HuH-7.5 (cell line): Measurements from ENCODE around the gene ICAM2.

Source experiments
- DNase-seq: peaks from one replicate; pipeline ENCODE4 v3.0.0; 2011; ENCODE audit warnings: low spot score

ICAM2 gene

DNA sequence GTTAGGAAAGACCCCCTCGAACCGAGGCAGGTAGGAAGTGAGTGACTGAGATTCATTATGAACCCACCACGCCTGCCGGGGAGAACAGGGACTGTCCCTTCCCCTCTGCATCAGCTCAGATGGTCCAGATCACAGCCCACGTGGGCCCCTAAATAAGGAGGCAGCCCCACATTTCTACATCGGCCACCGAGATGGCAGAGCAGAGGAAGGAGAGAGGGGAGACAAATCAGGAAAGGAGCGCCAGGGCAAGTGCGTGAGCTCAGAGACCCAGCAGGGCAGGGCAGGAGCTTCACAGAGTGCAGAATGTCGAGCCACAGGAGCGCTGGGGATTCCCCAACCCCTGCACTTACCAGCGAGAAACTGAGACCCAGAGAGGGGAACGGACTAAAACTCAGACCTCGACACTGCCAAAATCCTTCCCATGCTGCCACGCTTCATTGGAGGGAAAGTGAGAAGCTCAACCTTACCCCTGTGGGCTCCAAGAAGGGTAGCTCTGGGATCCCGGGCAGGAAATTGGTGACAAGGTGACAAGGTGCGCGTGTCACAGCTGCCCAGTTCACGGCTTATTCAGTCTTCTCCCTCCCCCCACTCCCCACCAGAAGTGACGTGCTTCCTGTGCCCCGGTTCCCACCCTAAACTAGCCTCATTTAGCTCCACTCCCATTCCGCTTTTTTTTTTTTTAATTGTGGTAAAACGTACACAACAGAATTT is at the start of gene ICAM2:
TSS of gene ICAM2 (minus strand) at position 578 of the 711 bp plus-strand sequence. CDS start 13,942 bp downstream, outside the sequence.
- DNase-seq = no peak

DNA sequence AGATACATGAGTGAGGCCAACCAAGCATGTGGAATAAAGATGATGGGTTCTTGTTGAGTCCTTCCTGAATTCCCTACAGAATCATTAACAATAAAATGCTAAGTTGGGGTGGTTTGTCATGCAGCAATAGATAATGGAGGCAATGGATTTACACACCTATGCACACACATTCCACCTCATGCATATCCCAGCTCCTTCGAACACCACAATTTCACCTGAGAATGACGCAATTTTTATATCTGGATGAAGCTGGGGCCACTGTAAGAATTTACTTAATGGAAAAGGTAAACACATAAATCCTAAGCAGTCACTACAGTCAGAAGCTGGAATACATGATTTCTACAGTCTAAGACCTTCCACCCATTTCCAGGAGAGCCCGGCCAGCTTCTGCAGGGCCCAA is 49.8 kb upstream of the ICAM2 start:
- no peak for DNase-seq

DNA sequence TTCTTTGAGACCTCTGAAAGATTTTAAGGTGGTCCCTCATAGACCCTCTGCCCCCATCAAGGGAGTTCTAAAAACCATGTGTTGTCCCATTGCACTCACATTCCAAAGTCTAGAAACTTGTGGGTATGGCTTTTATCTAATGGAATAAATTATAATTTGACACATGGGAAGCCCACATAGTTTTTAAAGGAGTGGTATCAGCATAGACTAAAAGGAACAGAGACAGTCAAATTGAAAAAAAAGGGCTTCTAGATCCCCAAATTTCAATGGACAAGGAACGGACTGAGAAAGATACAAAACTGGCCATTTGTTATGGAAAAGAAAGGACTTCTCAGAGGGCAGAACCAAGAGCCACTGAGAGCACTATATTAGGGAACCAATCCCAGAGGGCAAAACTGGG is 48.7 kb upstream of the ICAM2 start:
- DNase-seq = no peak

DNA sequence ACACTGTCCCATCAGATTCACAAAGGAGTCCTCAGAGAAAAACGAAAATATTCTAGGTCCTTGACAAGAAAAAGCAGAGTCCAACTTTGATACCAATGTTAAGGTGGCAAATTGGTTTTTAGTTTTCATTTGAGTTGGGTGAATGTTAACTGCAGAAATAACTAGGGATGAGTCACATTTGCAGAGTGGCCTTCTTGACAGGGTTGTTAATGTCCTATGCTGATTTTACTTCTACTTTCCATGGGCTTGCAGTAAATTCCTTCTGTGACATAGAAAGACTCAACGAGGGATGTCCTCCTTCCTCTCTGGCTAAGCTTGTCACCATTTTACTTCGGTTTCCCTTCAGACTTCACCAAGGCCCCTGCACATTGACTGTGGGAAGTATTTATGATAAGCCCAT is 47.2 kb upstream of the ICAM2 start:
- DNase-seq = no peak

DNA sequence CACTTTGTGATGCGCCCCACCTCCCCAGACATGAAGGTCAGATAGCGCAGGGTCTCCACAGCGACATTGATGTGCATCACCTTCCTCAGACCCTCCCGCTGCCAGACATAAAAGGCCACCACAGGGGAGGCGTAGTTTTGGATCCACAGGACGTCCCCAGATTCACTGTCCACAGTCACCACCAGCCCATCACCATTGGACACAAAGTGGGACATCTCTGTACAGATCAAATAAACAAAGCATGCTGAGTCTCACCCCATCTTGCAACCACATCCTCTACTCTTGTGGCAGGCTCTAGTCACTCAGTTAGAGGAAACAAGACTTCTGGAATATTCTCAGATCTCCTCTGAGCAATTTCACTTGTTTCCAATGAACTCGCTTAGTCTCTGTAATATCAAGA is 46.3 kb upstream of the ICAM2 start:
- DNase-seq = no peak

DNA sequence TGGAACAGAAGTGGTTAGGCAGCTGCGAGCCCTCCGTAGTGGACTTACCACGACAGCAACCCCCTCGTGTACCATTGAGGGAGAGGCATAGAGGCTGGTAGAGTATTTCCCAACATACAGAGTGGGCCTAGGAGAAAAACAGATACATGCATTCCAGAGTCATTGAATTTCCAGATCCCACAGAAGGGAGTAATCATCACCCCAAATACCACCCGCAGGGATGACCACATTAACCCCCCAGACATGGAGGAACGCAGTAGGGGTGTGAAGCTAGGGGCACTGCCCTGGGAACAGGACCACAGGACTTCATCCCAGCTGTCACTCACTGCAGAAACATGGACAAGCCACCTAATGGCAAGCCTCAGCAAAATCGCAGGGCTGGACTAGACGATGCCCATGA is 44.7 kb upstream of the ICAM2 start:
- DNase-seq = no peak

DNA sequence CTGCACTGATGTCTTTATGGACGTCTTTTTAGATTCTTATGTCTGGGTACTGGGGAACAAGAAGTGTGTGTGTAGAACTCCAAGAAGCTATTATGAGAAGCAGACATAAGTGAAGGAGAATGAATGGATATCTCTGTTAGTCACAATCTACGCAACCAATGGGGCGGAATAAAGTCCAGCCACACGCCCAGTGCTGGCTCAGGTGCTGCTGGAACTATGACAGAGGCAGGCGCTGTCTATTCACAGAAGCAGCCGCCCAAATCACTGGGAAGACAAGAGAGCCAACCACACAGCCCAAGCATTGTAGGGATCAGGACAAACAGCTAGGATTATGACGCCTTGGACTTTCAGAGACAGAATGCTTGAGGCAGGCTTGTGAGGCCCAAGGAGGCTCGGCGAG is 43.9 kb upstream of the ICAM2 start:
- DNase-seq = no peak

DNA sequence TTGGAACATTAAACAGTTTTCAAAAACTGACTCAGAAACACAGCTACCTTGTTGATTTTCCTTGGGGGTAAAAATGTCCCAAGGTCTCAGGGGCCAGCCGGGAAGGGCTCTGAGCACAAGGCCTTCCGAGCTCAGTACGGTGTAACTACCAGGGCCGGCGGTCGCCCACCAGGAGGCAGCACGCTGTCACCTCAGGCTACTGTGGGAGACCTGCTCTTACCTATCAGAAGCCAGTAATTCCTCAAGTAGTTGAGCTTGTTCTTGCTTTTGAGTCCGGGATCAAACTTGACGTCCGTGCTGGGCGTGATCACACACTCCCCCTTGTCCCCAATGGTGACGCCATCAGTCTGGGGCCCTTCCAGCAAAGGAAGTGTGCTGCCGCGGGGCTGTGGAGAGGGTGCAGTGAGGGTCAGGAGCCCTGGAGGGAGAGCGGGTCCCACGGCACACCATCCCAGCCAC is 43.4 kb upstream of the ICAM2 start:
- peak; percentile 54 for DNase-seq

DNA sequence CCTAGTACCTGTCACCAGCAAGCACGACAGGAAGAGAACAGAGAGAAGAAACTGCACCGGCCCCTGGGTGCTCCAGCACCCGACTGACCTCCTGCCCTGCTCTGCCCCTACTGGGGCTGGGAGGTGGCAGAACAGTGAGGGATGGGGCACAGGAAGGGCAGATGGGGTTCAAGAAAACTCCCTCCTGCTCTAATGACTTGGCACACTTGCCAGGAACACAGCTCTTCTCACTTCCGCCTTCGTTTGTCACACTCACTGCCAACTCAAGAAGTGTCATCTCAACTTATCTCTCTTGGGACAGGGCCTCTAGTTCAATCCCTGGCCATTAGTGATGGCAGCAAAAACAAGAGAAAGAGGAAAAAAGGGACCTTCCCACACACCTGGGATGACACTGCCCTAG is 42.7 kb upstream of the ICAM2 start:
- DNase-seq = no peak

DNA sequence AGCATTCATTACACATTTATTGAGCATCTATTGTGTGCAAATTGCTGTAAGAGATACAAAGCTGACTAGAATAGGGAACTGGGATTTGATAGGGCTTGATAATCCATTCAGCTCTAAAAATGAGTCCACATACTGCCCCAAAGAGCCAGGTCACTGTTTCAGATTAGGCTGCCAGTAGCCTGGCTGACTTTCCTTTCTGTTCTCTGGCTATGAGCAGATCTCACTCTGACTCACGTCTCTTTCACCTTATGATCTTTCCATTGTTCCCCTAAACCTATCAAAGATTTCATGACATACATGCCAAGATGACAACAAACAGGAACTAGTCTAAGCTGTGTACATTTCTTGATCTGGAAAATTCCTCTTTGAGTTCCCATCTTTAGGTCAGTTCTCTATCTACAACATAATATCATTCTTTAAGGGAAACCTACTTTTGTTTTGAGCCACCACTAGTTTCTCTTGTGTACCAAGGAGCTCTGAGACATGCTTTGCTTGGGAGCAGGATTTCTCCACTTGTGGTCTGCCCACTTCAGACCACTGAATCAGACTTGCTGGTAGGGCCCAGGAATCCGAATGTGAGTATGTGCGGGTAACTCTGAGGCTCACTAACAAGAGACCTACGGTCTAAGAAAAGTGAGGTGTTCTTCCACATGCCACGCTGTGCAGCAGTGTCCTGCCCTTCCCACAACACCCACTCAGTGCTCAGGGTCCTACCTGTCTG is 40.9 kb upstream of the ICAM2 start:
- no peak for DNase-seq

DNA sequence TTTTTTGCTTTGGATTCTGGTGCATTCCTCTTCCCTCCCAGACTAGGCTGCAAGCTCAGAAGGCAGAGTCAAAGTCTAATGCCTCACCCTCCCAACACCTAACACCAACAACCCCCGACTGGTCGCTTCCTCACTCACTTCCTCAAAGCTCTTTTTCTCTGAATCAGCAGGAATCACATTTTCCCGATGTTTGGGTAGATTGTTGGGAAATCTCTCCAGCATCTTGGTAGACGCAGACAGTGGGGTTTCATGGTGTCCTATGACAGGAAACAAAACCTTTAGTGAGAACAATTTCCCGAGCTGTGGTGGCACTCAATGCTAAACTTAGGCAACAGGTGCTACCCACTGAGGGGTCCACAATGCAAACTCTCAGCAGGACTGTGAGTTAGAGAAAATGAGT is 39.9 kb upstream of the ICAM2 start:
- DNase-seq = no peak

DNA sequence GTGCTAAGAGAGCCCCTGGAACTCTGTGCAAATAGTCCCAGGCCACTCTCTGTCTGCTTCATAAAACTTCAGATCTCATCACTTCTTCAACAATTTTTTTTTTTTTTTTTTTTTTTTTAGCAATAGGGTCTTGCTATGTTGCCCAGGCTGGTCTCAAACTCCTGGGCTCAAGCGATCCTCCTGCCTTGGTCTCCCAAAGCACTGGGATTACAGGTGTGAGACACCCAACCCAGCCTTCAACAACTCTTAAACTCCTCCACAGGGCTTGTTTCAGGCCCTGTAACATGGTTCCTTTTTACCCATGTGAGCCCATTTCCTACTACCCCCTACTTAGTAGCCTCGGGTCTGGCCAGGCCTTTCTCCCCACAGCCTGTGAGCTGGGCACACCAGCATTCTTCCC is 39.3 kb upstream of the ICAM2 start:
- DNase-seq = no peak

DNA sequence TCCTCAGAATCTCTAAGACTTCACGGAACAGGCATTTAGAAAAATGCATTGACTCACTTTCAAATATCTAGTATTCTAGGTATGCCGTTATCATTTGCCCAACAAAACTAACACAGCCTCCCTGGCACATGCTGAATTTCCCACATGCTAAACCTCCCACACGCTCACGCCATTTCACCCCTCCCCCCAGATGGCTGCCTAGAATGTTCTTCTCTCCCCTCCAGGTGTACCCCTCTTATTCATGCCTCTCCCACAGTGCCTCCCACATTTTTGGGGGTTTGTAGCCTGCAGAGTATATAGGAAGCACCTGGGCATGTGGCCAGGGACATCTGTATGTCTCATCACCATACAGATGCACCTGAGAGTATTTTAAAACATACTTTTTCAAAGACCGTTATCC is 38.2 kb upstream of the ICAM2 start:
- no peak for DNase-seq

DNA sequence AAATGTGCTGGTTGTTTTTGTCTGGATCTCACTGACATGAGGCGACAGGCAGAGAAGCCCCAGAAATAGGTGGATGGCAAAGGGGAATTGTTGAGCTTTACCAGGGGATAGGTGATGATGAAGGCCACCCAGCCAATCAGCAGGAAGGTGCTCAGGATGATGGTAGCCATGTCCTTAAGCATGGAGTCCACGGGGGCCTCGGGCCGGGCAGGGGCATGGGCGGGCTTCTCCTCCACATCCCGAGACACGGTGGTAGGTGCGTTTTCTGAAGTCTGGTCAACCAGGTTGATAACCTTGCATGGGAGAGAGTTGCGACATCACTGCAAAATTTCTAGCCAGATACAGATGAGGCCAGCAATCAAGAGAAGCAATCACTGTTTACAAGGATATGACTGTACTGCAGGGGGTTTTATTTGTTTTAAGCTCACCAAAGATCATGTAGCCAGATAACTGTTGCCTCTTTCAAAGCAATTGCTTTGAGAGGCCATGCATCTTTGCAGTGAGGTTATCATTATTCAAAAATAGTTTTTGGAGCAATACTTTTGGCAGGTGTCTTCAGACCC is 37.3 kb upstream of the ICAM2 start:
- DNase-seq = peak; percentile 54

DNA sequence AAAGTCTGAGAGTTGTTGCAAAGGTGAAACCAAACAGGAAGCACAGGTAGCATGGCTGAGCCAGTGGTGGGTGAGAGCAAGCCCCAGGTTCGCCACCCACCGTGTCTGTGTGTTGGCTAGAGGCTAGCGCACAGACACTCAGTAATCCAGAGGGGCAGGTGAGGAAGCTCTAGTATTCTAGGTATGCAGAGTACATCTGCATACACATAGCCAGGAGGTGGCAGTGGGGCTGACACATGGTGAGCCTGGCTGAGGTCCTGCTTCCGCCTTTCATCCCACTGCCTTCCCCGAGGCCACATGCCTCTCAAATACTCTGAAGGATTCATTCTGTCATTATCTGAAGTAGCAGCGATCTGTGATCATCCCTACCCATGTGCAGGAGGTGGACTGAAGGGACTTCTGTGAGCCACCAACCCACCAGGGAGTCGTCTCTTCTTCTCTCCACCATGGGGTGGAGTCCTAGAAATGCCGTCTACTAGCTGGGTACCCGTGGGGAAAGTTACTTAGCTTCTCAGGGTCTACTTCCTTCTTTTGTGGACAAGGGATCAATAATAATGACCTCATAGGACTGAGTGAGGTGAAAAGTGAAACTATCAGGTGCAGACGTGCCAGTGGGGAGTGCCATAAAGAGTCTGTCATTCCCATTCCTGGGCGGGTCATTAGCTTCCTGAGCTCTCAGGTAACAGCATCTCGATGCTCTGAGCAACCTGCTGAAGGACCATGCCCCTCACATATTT is 36.0 kb upstream of the ICAM2 start:
- DNase-seq = peak; percentile 25

DNA sequence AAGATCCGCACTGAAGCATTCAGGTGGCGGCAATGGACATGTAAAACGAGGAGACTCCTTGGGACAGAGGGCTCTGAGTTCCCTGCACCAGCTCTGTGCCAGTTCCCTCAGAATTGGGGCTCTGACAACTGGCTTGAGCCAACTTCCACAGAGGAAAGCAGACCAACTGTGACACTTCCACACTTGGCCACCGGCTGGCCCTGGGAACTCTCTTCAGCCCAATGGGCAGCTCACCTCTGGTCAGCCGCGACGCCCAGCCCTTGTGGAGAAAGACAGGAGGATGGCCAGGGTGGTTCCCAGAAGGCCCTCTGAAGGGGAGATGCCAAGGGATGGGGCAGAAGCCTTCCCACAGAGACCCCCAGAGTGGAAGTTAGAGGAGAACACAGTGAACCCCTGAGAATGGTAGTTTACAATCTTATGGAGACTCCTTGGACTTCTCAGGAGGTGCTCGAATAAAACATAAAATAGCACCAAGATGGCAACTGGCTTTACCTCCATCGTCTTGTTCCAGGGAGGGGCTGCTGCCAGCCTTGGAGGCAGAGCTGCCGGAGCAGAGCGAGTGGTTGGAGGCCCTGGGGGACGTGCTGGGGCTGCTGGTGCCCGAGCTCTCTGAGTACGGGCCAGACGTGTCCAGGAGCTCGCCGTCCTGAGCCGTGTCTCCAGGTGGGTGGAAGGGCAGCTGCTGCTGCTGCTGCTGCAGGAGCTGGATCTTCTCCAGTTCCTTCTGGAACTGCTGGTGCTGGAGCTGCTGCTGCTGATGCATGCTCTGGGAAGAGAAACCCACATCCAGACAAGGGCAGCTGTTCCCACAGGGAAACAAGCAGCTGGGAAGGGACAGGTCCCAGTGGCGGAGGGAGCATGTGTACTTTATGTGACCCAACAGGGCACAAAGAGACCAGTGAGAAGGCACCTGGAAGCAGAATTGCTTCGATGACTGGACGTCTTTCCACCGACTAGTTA is 35.0 kb upstream of the ICAM2 start:
- no peak for DNase-seq

DNA sequence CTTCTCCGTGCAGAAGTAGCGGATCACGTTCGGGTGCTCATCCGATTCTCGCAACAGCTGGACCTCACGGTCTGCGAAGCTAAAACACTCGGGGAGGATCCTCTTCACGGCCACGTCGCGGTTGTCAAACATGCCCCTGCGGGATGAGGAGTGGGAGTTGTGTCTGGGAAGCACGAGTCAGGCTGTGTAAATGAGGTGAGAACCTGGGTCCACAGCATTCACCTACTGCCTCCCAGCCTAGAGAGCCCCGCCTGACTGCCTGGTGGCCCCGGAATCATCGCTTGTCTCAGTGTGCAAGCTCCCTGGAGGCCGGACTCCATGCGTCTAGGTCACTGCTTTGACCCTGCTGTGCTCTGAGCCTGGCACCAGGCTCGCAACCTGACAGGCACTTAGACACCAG is 33.9 kb upstream of the ICAM2 start:
- DNase-seq = no peak

DNA sequence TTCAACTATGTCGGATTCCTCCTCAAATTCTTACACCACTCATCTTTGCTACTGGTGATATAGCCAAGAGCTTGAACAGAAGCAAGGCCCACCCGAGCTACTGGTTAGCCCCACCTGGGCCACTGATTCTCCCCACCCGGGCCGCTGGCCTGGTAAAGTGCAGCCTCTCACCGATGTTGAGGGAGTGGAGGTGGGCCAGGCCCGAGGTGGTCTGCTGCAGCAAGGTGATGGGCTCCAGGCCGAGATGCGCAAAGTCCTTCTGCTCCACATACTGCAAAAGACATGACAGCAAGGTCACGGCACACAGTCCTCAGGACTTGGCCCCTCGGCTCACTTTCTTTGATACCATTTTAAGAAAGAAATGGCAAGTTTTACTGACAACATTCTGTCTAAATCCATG is 32.7 kb upstream of the ICAM2 start:
- DNase-seq = no peak

DNA sequence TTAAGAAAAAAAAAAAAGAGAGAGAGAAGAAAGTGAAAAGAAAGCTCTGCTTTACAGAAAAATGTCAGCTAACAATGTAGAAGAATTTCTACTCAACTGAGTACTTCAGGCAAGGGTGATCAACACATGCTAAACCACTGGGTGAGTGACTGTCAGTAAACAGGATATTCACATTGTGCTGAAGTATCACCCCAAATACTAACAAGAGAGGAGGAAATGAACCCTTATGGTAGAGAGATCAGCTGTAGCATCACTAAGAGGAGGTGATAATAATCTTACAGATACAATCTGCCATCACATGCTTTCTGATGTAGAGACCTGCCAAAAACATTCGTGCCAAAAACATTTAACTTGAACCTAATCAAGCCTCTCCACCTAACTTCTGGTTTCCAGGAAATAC is 30.7 kb upstream of the ICAM2 start:
- no peak for DNase-seq

DNA sequence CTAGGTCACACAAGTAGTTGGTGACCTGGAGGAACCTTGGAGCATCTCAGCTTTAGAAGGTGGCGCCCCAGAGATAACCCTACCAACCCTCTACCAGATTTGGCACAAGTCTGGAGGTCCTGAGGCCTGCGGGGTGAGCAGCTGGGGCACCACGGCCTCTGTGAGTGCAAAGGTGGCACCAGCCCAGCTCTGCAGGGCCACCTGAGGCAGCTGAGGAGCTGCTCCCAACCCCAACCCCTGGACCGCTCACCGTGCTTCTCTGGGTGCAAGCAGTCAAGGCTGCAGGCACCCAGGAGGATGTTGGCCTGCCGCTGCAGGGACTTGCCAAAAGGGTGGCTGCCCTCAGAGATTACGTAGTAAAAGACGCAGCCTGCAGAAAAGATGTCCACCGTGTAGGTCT is 28.4 kb upstream of the ICAM2 start:
- no peak for DNase-seq

DNA sequence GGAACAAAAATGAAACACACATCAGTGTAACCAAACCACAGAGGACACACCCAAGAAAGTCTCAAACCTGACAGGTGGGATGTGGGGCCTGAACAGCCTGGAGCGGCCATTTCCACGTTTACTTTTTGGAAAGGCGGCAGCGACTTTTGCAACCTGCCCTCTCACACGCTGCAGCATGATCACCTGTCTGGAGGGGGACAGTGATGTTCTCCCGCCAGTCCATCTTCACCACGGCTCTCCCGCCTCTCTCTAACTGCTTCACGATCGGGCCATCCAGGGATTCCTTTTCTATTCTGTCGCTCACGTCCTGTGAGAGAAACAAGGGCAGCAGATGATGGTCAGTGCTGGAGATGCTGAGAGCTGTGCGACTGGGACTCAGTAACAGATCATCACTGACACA is 24.7 kb upstream of the ICAM2 start:
- no peak for DNase-seq
